Smooth muscle cell (in vitro differentiated cells): ENCODE results near the gene SLC8B1. TPM values are rescaled to one million over a fixed set of nuclear protein-coding genes. Genes with fewer than 3 reads are reported as not detected.

Source experiments
- DNase-seq: peaks from one replicate; lab custom pipeline; 2025; ENCODE audit not compliant: unreplicated experiment; lab: John Stamatoyannopoulos, UW
- H2AFZ ChIP-seq: fragments of 200-600 bp; sonication (generic); 2 replicates; pipeline ENCODE4 v1.6.0; 2016; ENCODE audit warnings: antibody characterized with exemption, low read depth, mild to moderate bottlenecking
- H3F3A ChIP-seq: fragments of 200-600 bp; sonication (generic); 2 replicates; pipeline ENCODE4 v1.6.0; 2017; ENCODE audit warnings: antibody characterized with exemption, low read depth
- H3K27ac ChIP-seq: fragments of 200-600 bp; sonication (generic); 2 replicates; pipeline ENCODE4 v1.5.1; 2016; ENCODE audit warnings: low read depth, mild to moderate bottlenecking
- H3K27me3 ChIP-seq: fragments of 200-600 bp; sonication (generic); 2 replicates; pipeline ENCODE4 v1.6.1; 2016; ENCODE audit warnings: low read depth, mild to moderate bottlenecking
- H3K36me3 ChIP-seq: fragments of 200-600 bp; sonication (generic); 2 replicates; pipeline ENCODE4 v1.5.1; 2016; ENCODE audit warnings: low read depth
- H3K4me1 ChIP-seq: fragments of 200-600 bp; sonication (generic); 2 replicates; pipeline ENCODE4 v1.5.1; 2016; ENCODE audit warnings: low read depth
- H3K4me2 ChIP-seq: fragments of 200-600 bp; sonication (generic); 2 replicates; pipeline ENCODE4 v1.6.0; 2016; ENCODE audit warnings: mild to moderate bottlenecking
- H3K4me3 ChIP-seq: fragments of 200-600 bp; sonication (generic); 2 replicates; pipeline ENCODE4 v1.5.1; 2016; ENCODE audit warnings: mild to moderate bottlenecking
- H3K79me2 ChIP-seq: fragments of 200-600 bp; sonication (generic); 2 replicates; pipeline ENCODE4 v1.6.0; 2016; ENCODE audit warnings: low read depth, mild to moderate bottlenecking
- H3K9ac ChIP-seq: fragments of 200-600 bp; sonication (generic); 2 replicates; pipeline ENCODE4 v1.6.0; 2016; ENCODE audit warnings: low read depth
- H3K9me3 ChIP-seq: fragments of 200-600 bp; sonication (generic); replicated peaks from 2 replicates; pipeline ENCODE4 v1.5.1; 2016; ENCODE audit warnings: low read depth
- H4K20me1 ChIP-seq: fragments of 200-600 bp; sonication (generic); 2 replicates; pipeline ENCODE4 v1.6.0; 2016; ENCODE audit warnings: low read depth
- CTCF ChIP-seq: fragments of 200-600 bp; sonication (generic); IDR thresholded peaks from 2 replicates; pipeline ENCODE4 v1.5.1; 2017; ENCODE audit warnings: borderline replicate concordance, mild to moderate bottlenecking, antibody characterized with exemption; ENCODE audit not compliant: insufficient read depth, poor library complexity, severe bottlenecking
- WGBS: methylation state at CpG from one replicate; pipeline ENCODE4 v1.1.7; 2016; ENCODE audit warnings: low lambda C conversion rate; 5-methylcytosine and 5-hydroxymethylcytosine counted together
- polyA plus RNA-seq: library from polyadenylated mRNA; unstranded; fragments of >200 nt; fragmentation: Nextera tagmentation; extraction: Ambion mirVana; gene quantifications from 2 replicates; pipeline ENCODE4 v1.2.1, GENCODE V29; 2016
- total RNA-seq: library from RNA; depleted of rRNA; stranded (reverse); fragments of >200 nt; gene quantifications from 2 replicates; pipeline ENCODE4 v1.2.3, GENCODE V29; 2014

The SLC8B1 gene
- total and polyA plus RNA-seq, 2 experiments from 2014 or later: 11.8 to 14.3 TPM

GRCh38 chr12:113317122-113317521 is 17.8 kb downstream of the SLC8B1 start:
- no peak for DNase-seq
- 95% methylated on average over 6 of the region's 6 CpGs for WGBS
- no peaks in the 10 kb centered on the region for H4K20me1 ChIP-seq

GRCh38 chr12:113316155-113316554 is 18.8 kb downstream of the SLC8B1 start:
- no peaks in the 10 kb centered on the region for H3K4me1 ChIP-seq
- no peaks in the 10 kb centered on the region for H3K79me2 ChIP-seq
- no peak overlapping the region for H3K27ac ChIP-seq
- no peak overlapping the region for H2AFZ ChIP-seq
- H3K4me2 ChIP-seq: no peak overlapping the region
- WGBS: 97% methylated on average over 7 of the region's 7 CpGs
- no peak overlapping the region for H3K9ac ChIP-seq
- no peaks in the 10 kb centered on the region for H3K27me3 ChIP-seq
- no peaks in the 10 kb centered on the region for H3K36me3 ChIP-seq
- H4K20me1 ChIP-seq: no peaks in the 10 kb centered on the region
- TF ChIP-seq CTCF: no peak
- DNase-seq: no peak
- no peaks in the 10 kb centered on the region for H3K9me3 ChIP-seq
- H3K4me3 ChIP-seq: no peak overlapping the region
- no peaks in the 10 kb centered on the region for H3F3A ChIP-seq

More at GRCh38 chr12:113317122-113317521, 17.8 kb downstream of the SLC8B1 start:
- Histone ChIP-seq H2AFZ (no peak overlapping the region), H3K9ac (no peak overlapping the region), H3K79me2 (no peaks in the 10 kb centered on the region), H3F3A (no peaks in the 10 kb centered on the region), H3K4me2 (no peak overlapping the region), H3K9me3 (no peaks in the 10 kb centered on the region), H3K4me1 (no peaks in the 10 kb centered on the region), H3K4me3 (no peak overlapping the region), H3K36me3 (no peaks in the 10 kb centered on the region), H3K27me3 (no peaks in the 10 kb centered on the region), H3K27ac (no peak overlapping the region)
- TF ChIP-seq CTCF: no peak

- Histone ChIP-seq H3K79me2 (no peaks in the 10 kb centered on the region), H3K4me1 (no peaks in the 10 kb centered on the region), H3F3A (no peaks in the 10 kb centered on the region), H2AFZ (no peak overlapping the region), H3K36me3 (no peaks in the 10 kb centered on the region), H3K9ac (no peak overlapping the region), H3K27me3 (no peaks in the 10 kb centered on the region), H4K20me1 (no peaks in the 10 kb centered on the region), H3K4me2 (no peak overlapping the region), H3K4me3 (no peak overlapping the region), H3K27ac (no peak overlapping the region), H3K9me3 (no peaks in the 10 kb centered on the region)
- WGBS: 76% methylated on average over 9 of the region's 9 CpGs
- DNase-seq: no peak
- no peak for TF ChIP-seq CTCF
These were observed 19.6 kb downstream of the SLC8B1 start for GRCh38 chr12:113315358-113315757.

- H3F3A ChIP-seq: no peaks in the 10 kb centered on the region
- TF ChIP-seq CTCF: no peak
- no peaks in the 10 kb centered on the region for H3K36me3 ChIP-seq
- 26% methylated on average over 7 of the region's 7 CpGs for WGBS
- H3K9me3 ChIP-seq: no peaks in the 10 kb centered on the region
- H3K27ac ChIP-seq: no peak overlapping the region
- H3K27me3 ChIP-seq: no peaks in the 10 kb centered on the region
- H3K4me1 ChIP-seq: no peaks in the 10 kb centered on the region
- no peak for DNase-seq
- H3K4me2 ChIP-seq: no peak overlapping the region
- H2AFZ ChIP-seq: no peak overlapping the region
- H3K79me2 ChIP-seq: no peaks in the 10 kb centered on the region
- no peaks in the 10 kb centered on the region for H4K20me1 ChIP-seq
- no peak overlapping the region for H3K9ac ChIP-seq
- no peak overlapping the region for H3K4me3 ChIP-seq
These were observed 20.8 kb downstream of the SLC8B1 start for GRCh38 chr12:113314121-113314529.
